PC-3 (cell line): ENCODE results near the gene CRTC1. TPM values are rescaled to one million over a fixed set of nuclear protein-coding genes. Genes with fewer than 3 reads are reported as not detected.

Experiments
- ATAC-seq: fragments of 200-7000 bp; cut with Tn5 transposase; 2 replicates; pipeline ENCODE4 v1.9.1; 2020; ENCODE audit warnings: mild to moderate bottlenecking, moderate library complexity
- BruUV-seq: library from RNA; stranded (reverse); fragments of 400-500 nt; replicated peaks from 2 replicates; lab custom pipeline; 2021; lab: Mats Ljungman, UMichigan
- CTCF ChIA-PET: fragments of 300-600 bp; sonication (Branson Sonifier 250); formaldehyde crosslinking; loops from one replicate; lab custom pipeline; 2022; ENCODE audit warnings: antibody characterized with exemption; lab: Charles Lee
- POLR2A ChIA-PET: fragments of 300-600 bp; sonication (Branson Sonifier 250); formaldehyde crosslinking; loops from one replicate; lab custom pipeline; 2022; ENCODE audit warnings: antibody characterized with exemption; ENCODE audit not compliant: unreplicated experiment; lab: Charles Lee
- DNase-seq: peaks from one replicate; pipeline ENCODE4 v3.0.0-alpha.2; 2015
- H2AFZ ChIP-seq: fragments of 300-600 bp; sonication (generic); 2 replicates; pipeline ENCODE4 v1.6.0; 2016; ENCODE audit warnings: antibody characterized with exemption, low read length
- H3F3A ChIP-seq: fragments of 300-600 bp; sonication (generic); one replicate; pipeline ENCODE4 v1.6.0; 2017; ENCODE audit warnings: antibody characterized with exemption, low read length, control low read depth, mild to moderate bottlenecking; ENCODE audit not compliant: unreplicated experiment
- H3K27ac ChIP-seq: fragments of 300-600 bp; sonication (generic); 2 replicates; pipeline ENCODE4 v1.5.1; 2016; ENCODE audit warnings: mild to moderate bottlenecking, low read length
- H3K27me3 ChIP-seq: fragments of 300-600 bp; sonication (generic); 2 replicates; pipeline ENCODE4 v1.6.1; 2016; ENCODE audit warnings: low read length, mixed read lengths
- H3K36me3 ChIP-seq: fragments of 300-600 bp; sonication (generic); 2 replicates; pipeline ENCODE4 v1.6.1; 2016; ENCODE audit warnings: low read depth, mixed run types, low read length, mixed read lengths
- H3K4me1 ChIP-seq: fragments of 300-600 bp; sonication (generic); 2 replicates; pipeline ENCODE4 v1.5.1; 2016; ENCODE audit warnings: low read length; ENCODE audit not compliant: insufficient read depth
- H3K4me2 ChIP-seq: fragments of 300-600 bp; sonication (generic); 2 replicates; pipeline ENCODE4 v1.6.0; 2016; ENCODE audit warnings: low read length
- H3K4me3 ChIP-seq: fragments of 300-600 bp; sonication (generic); 2 replicates; pipeline ENCODE4 v1.5.1; 2016; ENCODE audit warnings: mild to moderate bottlenecking, low read length, mixed read lengths
- H3K79me2 ChIP-seq: fragments of 300-600 bp; sonication (generic); 2 replicates; pipeline ENCODE4 v1.6.1; 2017; ENCODE audit warnings: low read length, mixed read lengths
- H3K9ac ChIP-seq: fragments of 300-600 bp; sonication (generic); 2 replicates; pipeline ENCODE4 v1.6.0; 2016; ENCODE audit warnings: mild to moderate bottlenecking, low read length
- H3K9me2 ChIP-seq: fragments of 300-600 bp; sonication (generic); replicated peaks from 2 replicates; pipeline ENCODE4 v1.6.1; 2016; ENCODE audit warnings: mixed run types, low read length, mixed read lengths
- H3K9me3 ChIP-seq: fragments of 300-600 bp; sonication (generic); 2 replicates; pipeline ENCODE4 v1.6.1; 2016; ENCODE audit warnings: low read length, mixed read lengths
- H4K20me1 ChIP-seq: fragments of 300-600 bp; sonication (generic); 2 replicates; pipeline ENCODE4 v1.6.1; 2016; ENCODE audit warnings: low read length, mixed read lengths
- CTCF ChIP-seq: fragments of 300-600 bp; sonication (generic); conservative IDR thresholded peaks from 2 replicates; pipeline ENCODE4 v1.5.1; 2017; ENCODE audit warnings: antibody characterized with exemption, low read depth, mild to moderate bottlenecking, low read length
- EZH2 ChIP-seq: fragments of 300-600 bp; sonication (generic); IDR thresholded peaks from one replicate; pipeline ENCODE4 v1.6.1; 2017; ENCODE audit warnings: antibody characterized with exemption, mild to moderate bottlenecking, low read length; ENCODE audit not compliant: unreplicated experiment
- EZH2phosphoT487 ChIP-seq: fragments of 300-600 bp; sonication (generic); IDR thresholded peaks from 2 replicates; pipeline ENCODE4 v1.6.1; 2018; ENCODE audit warnings: mild to moderate bottlenecking, antibody characterized with exemption, low read length, borderline replicate concordance
- intact Hi-C: fragments of 100-400 bp; cut with micrococcal nuclease; formaldehyde crosslinking; loops from 2 replicates; pipeline ENCODE4 v1.9.0; 2023
- total RNA-seq: library from RNA; depleted of rRNA; stranded (reverse); fragments of >200 nt; gene quantifications from 2 replicates; pipeline ENCODE4 v1.2.3, GENCODE V29; 2014

CRTC1 gene
- total RNA-seq, 1 experiment from 2014 or later = 6.7 TPM

DNA sequence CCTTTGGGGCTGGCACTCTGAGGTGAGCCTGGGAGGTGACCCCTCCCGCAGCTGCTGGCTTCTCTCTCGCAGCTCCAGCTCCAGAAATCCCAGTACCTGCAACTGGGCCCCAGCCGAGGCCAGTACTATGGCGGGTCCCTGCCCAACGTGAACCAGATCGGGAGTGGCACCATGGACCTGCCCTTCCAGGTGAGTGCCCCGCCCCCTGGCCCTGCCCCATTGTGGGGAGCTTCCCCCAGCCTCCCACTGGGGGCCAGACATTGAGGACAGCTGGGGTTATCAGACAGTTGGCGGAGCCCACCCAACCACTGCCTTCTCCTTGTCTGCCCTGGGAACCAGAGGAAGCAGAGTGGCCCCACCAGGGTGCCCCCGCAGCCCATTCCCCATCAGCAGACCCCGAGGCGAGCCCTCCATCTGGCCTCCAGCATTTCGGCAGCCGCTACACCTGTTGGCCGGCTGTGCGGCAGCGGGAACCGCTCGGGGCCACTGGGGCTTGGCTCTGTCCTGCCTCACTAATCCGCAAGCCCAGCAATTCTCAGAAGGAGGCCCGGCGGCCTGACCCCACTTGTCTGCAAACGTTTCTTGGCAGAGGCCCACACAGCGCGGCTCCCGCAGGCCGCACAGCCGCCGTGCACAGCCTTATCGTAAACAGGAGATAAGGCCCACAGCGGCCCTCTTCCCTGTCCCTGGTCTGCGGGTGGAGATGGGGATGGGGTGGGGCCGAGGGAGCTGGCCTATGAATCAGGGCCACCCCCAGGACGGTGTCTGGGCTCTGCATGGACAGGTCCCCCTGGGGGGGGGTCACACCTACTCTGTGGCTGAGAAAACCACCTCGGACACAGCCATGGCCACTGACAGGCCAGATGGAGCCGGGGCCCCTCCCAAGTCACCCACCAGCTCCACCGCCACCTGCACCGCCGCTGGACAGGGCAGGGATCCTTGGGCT is 59.6 kb downstream of the CRTC1 start:
- no TSS peak for BruUV-seq
- Histone ChIP-seq H3K27ac (no peak overlapping the region), H3K9ac (no peak overlapping the region), H3K9me3 (no peaks in the 10 kb centered on the region), H2AFZ (no peak overlapping the region), H3K4me1 (peaks cover 9% of the 10 kb centered on the region; the same call in 1 of the 2 replicates), H3K27me3 (no peaks in the 10 kb centered on the region), H3K36me3 (no peaks in the 10 kb centered on the region), H3K79me2 (no peaks in the 10 kb centered on the region), H4K20me1 (no peaks in the 10 kb centered on the region; the same call in 1 of the 2 replicates), H3K9me2 (no peaks in the 10 kb centered on the region), H3K4me3 (no peak overlapping the region), H3F3A (no peaks in the 10 kb centered on the region), H3K4me2 (no peak overlapping the region)
- DNase-seq = no peak
- no peak; the same call in 1 of the 2 replicates for ATAC-seq
- ChIA-PET POLR2A (no interaction called here), CTCF (no interaction called here)
- intact Hi-C loops = no loop called here
- TF ChIP-seq EZH2phosphoT487 (no peak), CTCF (no peak), EZH2 (no peak)

DNA sequence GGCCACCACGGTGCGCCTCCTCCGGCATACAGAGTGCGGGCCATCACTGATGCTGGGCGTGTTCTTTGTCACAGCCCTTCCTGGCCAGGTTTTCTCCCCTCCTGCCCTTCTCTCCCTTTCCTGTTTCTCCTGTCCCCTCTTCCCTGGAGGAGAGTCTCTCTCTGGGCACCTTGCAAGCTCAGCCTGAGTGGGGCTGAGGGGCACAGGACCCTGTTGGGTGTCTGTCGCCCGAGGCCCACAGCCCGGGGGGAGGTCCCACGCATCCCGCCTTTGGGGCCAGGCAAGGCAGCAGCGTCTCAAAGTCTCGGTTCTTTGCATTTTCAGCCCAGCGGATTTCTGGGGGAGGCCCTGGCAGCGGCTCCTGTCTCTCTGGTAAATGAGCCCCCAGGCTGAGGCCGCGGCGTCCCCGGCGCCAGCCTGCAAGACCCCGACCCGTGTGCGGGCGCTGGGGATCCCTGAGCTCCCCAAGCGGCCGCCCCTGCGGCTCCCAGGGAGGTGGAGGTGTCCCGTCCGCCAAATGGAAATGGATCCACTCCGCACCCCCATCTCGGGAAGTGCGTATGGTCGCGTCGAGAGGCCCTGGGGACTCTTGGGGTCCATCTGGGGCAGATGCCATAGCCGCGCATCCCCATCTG is 60.4 kb downstream of the CRTC1 start:
- Histone ChIP-seq H4K20me1 (no peaks in the 10 kb centered on the region; the same call in 1 of the 2 replicates), H3K9ac (no peak overlapping the region), H3K27ac (no peak overlapping the region), H2AFZ (no peak overlapping the region), H3F3A (no peaks in the 10 kb centered on the region), H3K79me2 (no peaks in the 10 kb centered on the region), H3K36me3 (no peaks in the 10 kb centered on the region), H3K9me2 (no peaks in the 10 kb centered on the region), H3K27me3 (no peaks in the 10 kb centered on the region), H3K9me3 (no peaks in the 10 kb centered on the region), H3K4me2 (no peak overlapping the region), H3K4me1 (peaks cover 9% of the 10 kb centered on the region; the same call in 1 of the 2 replicates), H3K4me3 (no peak overlapping the region)
- no peak for DNase-seq
- no TSS peak for BruUV-seq
- ChIA-PET CTCF (no interaction called here), POLR2A (no interaction called here)
- TF ChIP-seq EZH2 = no peak
- intact Hi-C loops = no loop called here
- ATAC-seq = no peak

DNA sequence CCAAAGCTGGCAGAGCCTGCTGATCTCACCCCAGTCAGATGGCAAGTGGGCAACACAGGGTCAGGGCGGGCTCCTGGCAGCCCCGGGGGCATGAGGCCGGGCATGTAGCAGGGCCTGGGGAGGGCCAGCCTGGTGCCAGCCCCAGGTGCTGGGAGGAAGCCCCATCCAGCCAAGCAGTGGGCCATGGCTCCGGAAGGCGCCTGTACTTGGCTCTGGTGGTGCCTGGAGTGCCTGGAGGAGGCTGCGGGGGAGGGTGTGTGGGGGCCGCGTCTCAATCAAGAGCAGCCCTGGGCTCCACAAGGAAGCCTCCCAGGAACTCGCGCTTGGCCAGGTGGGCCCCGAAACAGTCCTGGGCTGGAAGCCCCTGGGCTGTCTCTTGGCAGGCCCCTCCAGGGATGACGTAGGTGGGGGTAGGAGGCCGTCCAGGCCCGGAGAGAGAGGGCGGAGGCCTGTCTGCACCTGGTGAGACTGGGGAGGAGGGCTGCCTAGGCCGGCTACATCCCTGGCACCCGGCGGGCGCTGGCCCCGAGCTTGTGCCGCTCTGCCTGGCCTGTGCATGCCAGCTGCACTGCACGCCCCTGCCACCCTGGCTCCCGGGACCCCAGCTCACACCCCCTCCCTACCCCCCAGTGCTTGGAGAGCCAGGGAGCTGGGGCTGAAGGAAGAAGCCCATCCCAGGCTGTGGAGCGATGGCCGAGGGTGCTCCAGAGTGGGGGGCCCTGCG is 61.7 kb downstream of the CRTC1 start:
- ChIA-PET CTCF (no interaction called here), POLR2A (interaction anchor here (0.6 kb wide), 1 partner anchor 1326 kb away, joined by 4 read pairs; the partner anchor contains the start of gene MVB12A)
- no peak for DNase-seq
- TF ChIP-seq EZH2 (no peak), EZH2phosphoT487 (no peak), CTCF (no peak)
- Histone ChIP-seq H3K9me2 (no peaks in the 10 kb centered on the region), H3K27me3 (no peaks in the 10 kb centered on the region), H4K20me1 (no peaks in the 10 kb centered on the region; the same call in 1 of the 2 replicates), H3K4me1 (peaks cover 9% of the 10 kb centered on the region; the same call in 1 of the 2 replicates), H2AFZ (no peak overlapping the region), H3K9ac (no peak overlapping the region), H3F3A (no peaks in the 10 kb centered on the region), H3K36me3 (no peaks in the 10 kb centered on the region), H3K4me2 (no peak overlapping the region), H3K9me3 (no peaks in the 10 kb centered on the region), H3K4me3 (no peak overlapping the region), H3K27ac (no peak overlapping the region), H3K79me2 (no peaks in the 10 kb centered on the region)
- intact Hi-C loops = no loop called here
- BruUV-seq = no TSS peak
- no peak for ATAC-seq
